Chondrocyte (in vitro differentiated cells): ENCODE data around the gene FEN1. TPM values are rescaled to one million over a fixed set of nuclear protein-coding genes. Genes with fewer than 3 reads are reported as not detected.

Experiments
- DNase-seq: peaks from one replicate; pipeline ENCODE4 v3.0.0; 2021; ENCODE audit warnings: mixed read lengths, low spot score
- H3K27ac Mint-ChIP-seq: one replicate; pipeline ENCODE4 v1.8.0; 2021; ENCODE audit warnings: mild to moderate bottlenecking, moderate library complexity, mixed read lengths; ENCODE audit not compliant: unreplicated experiment
- H3K27me3 Mint-ChIP-seq: 2 replicates; pipeline ENCODE4 v1.8.0; 2021; ENCODE audit warnings: low read depth, mixed read lengths
- H3K36me3 Mint-ChIP-seq: 2 replicates; pipeline ENCODE4 v1.8.0; 2021; ENCODE audit warnings: low read depth, mixed read lengths
- H3K4me1 Mint-ChIP-seq: 2 replicates; pipeline ENCODE4 v1.8.0; 2021; ENCODE audit warnings: low read depth, mild to moderate bottlenecking, mixed read lengths
- H3K4me3 Mint-ChIP-seq: one replicate; pipeline ENCODE4 v1.8.0; 2021; ENCODE audit warnings: mild to moderate bottlenecking, moderate library complexity, mixed read lengths; ENCODE audit not compliant: unreplicated experiment
- H3K9me3 Mint-ChIP-seq: 2 replicates; pipeline ENCODE4 v1.8.0; 2021; ENCODE audit warnings: low read depth, mixed read lengths
- total RNA-seq: library from RNA; stranded (reverse); gene quantifications from 3 replicates; pipeline ENCODE4 v1.2.1, GENCODE V29; 2021
- TF ChIP-seq, protein P1 (sequence below): fragments of 200-600 bp; sonication (generic); IDR thresholded peaks from 2 replicates; pipeline ENCODE4 v1.5.0; 2021; ENCODE audit warnings: antibody characterized with exemption, mild to moderate bottlenecking, moderate library complexity

Gene FEN1
- total RNA-seq, 1 donor from 2014 or later, result 12.6 TPM

DNA sequence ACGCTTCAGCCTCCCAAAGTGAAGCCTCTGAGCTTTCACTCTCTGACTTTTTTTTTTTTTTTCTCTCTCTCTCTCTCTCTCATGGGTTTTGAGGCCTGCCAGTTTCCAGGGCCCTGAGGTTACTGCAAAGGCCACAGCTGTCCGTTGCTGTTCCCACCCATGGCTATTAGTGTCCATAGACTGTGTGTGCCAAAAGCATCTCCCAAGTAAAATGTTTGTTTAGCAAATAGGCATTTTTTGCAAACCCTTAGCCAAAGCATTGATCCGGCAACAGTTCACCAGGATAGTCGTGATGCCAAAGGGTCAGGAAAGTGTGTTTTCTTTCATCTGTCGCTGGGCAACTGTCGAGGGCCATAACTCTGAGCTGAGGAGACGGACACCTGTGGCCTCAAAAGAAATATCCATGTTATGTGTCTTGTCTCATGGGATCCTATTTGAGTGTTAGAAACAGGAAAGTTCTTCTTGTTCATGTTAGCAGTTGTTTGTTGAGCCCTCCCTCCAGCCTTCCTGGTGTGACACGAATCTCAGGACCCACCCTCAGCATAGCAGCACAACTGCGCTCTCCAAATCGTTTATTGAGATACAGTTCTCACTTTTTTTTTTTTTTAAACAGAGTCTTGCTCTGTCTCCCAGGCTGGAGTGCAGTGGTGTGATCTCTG lies 53.8 kb downstream of the FEN1 start:
- TF ChIP-seq, protein P1, sequence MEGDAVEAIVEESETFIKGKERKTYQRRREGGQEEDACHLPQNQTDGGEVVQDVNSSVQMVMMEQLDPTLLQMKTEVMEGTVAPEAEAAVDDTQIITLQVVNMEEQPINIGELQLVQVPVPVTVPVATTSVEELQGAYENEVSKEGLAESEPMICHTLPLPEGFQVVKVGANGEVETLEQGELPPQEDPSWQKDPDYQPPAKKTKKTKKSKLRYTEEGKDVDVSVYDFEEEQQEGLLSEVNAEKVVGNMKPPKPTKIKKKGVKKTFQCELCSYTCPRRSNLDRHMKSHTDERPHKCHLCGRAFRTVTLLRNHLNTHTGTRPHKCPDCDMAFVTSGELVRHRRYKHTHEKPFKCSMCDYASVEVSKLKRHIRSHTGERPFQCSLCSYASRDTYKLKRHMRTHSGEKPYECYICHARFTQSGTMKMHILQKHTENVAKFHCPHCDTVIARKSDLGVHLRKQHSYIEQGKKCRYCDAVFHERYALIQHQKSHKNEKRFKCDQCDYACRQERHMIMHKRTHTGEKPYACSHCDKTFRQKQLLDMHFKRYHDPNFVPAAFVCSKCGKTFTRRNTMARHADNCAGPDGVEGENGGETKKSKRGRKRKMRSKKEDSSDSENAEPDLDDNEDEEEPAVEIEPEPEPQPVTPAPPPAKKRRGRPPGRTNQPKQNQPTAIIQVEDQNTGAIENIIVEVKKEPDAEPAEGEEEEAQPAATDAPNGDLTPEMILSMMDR, result no peak
- Mint-ChIP-seq H3K36me3 (peaks cover 34% of the 10 kb centered on the region), H3K9me3 (no peaks in the 10 kb centered on the region), H3K4me1 (peaks cover 2% of the 10 kb centered on the region), H3K27me3 (no peaks in the 10 kb centered on the region), H3K4me3 (no peak overlapping the region), H3K27ac (peak overlapping the region; percentile 6)
- DNase-seq, result no peak

Other genes with a start within 250 kb of the FEN1 start
- 0.92 to 2.0 TPM (median 1.5 TPM) in 3 replicates for gene SYT7, start 211.8 kb upstream of the FEN1 start, total RNA-seq
- 2.8 to 5.5 TPM (median 4.8 TPM) in 3 replicates for gene DAGLA, start 112.5 kb upstream of the FEN1 start, total RNA-seq
- gene MYRF, start 40.3 kb upstream of the FEN1 start, total RNA-seq, result 1.6 to 1.7 TPM in 2 of 3 replicates, not detected in the other
- gene TMEM258, start 312 bp upstream of the FEN1 start, total RNA-seq, result 103 to 133 TPM (median 106 TPM) in 3 replicates
- 72.6 to 95.5 TPM (median 74.6 TPM) in 3 replicates for gene FADS1, start 24.1 kb downstream of the FEN1 start, total RNA-seq
- gene FADS2, start 35.4 kb downstream of the FEN1 start, total RNA-seq, result 202 to 315 TPM (median 297 TPM) in 3 replicates
- 206 to 263 TPM (median 255 TPM) in 3 replicates for gene FADS3, start 98.6 kb downstream of the FEN1 start, total RNA-seq
- gene RAB3IL1, start 124.7 kb downstream of the FEN1 start, total RNA-seq, result 9.7 to 24.7 TPM (median 24.1 TPM) in 3 replicates
- 1.3 to 4.5 TPM (median 2.8 TPM) in 3 replicates for gene BEST1, start 157.4 kb downstream of the FEN1 start, total RNA-seq
- gene FTH1, start 174.7 kb downstream of the FEN1 start, total RNA-seq, result 3,793 to 4,450 TPM (median 3,807 TPM) in 3 replicates